NK-92 (cell line): ENCODE measurements around the gene LEMD2.
A peak's percentile ranks its signal among the peaks of the same experiment; 100 is the strongest.
"Not testable (repeated sequence)": the region's sequence is repeated elsewhere in the genome, so short reads cannot be mapped to it uniquely, and the experiment has no call there.

Experiments used
- DNase-seq: peaks from one replicate; lab custom pipeline; 2025; ENCODE audit not compliant: unreplicated experiment; lab: John Stamatoyannopoulos, UW

Gene LEMD2

GRCh38 chr6:33788694-33789549, at the start of gene LEMD2:
LEMD2 (minus strand) TSS chr6:33789130; CDS start chr6:33789116, 14 bp downstream.
- DNase-seq: peak; percentile 30

GRCh38 chr6:33837971-33838665, 49.2 kb upstream of the LEMD2 start:
- no peak for DNase-seq

GRCh38 chr6:33836806-33837469, 48.0 kb upstream of the LEMD2 start:
- DNase-seq: no peak

GRCh38 chr6:33834401-33835392, 45.8 kb upstream of the LEMD2 start:
- no peak for DNase-seq

- DNase-seq: no peak
These were observed 44.7 kb upstream of the LEMD2 start for GRCh38 chr6:33833599-33833998.

GRCh38 chr6:33832831-33833230, 43.9 kb upstream of the LEMD2 start:
- not testable (repeated sequence) for DNase-seq

GRCh38 chr6:33831725-33832124, 42.8 kb upstream of the LEMD2 start:
- DNase-seq: not testable (repeated sequence)

GRCh38 chr6:33830635-33831240, 41.8 kb upstream of the LEMD2 start:
- DNase-seq: no peak

- no peak for DNase-seq
These were observed 40.1 kb upstream of the LEMD2 start for GRCh38 chr6:33828764-33829731.

GRCh38 chr6:33828452-33828763, 39.5 kb upstream of the LEMD2 start:
- DNase-seq: no peak

GRCh38 chr6:33827546-33828451, 38.9 kb upstream of the LEMD2 start:
- no peak for DNase-seq

- no peak for DNase-seq
These were observed 37.6 kb upstream of the LEMD2 start for GRCh38 chr6:33826537-33826936.

GRCh38 chr6:33824461-33825154, 35.7 kb upstream of the LEMD2 start:
- DNase-seq: no peak

- no peak for DNase-seq
These were observed 34.9 kb upstream of the LEMD2 start for GRCh38 chr6:33823806-33824205.

GRCh38 chr6:33822575-33823395, 33.9 kb upstream of the LEMD2 start:
- DNase-seq: no peak

- DNase-seq: no peak
These were observed 32.0 kb upstream of the LEMD2 start for GRCh38 chr6:33820784-33821520.
